Measurements from ENCODE around the gene C19orf85. TPM values are rescaled to one million over a fixed set of nuclear protein-coding genes. Genes with fewer than 3 reads are reported as not detected.

The C19orf85 gene
- total and polyA plus RNA-seq, 2 experiments from 2014 or later = not detected

GRCh38 chr19:55486043-55486970 lies 21.8 kb upstream of the C19orf85 start:
- peaks cover 24% of the 10 kb centered on the region for H3K4me1 ChIP-seq (ENCODE audit: insufficient read depth)
- peaks cover 9% of the 10 kb centered on the region; the same call in 1 of the 2 replicates for H3K79me2 ChIP-seq (ENCODE audit: insufficient read depth)
- H3F3A ChIP-seq (ENCODE audit: insufficient read depth) = peaks cover 12% of the 10 kb centered on the region
- no peak overlapping the region for H2AFZ ChIP-seq
- no peaks in the 10 kb centered on the region for H3K36me3 ChIP-seq (ENCODE audit: low read depth)
- no peaks in the 10 kb centered on the region for H3K27me3 ChIP-seq (replicated peaks; ENCODE audit: insufficient read depth)
- in situ Hi-C loops (cut with MboI) = no loop called here
- peak overlapping the region; percentile 80 for H3K4me3 ChIP-seq
- peak; percentile 81 for DNase-seq
- no peak for TF ChIP-seq EZH2phosphoT487 (IDR thresholded peaks at IDR 0.05; ENCODE audit: insufficient read depth, low read depth)
- TF ChIP-seq EZH2 (IDR thresholded peaks at IDR 0.05; ENCODE audit: insufficient read depth, poor library complexity, severe bottlenecking) = no peak
- peak overlapping the region; percentile 93 for H3K4me2 ChIP-seq (ENCODE audit: unreplicated experiment)
- peak overlapping the region; percentile 97 for H3K27ac ChIP-seq
- H3K9ac ChIP-seq = peak overlapping the region; percentile 86
- H3K9me2 ChIP-seq (ENCODE audit: insufficient read depth) = no peaks in the 10 kb centered on the region
- no peaks in the 10 kb centered on the region for H3K9me3 ChIP-seq (ENCODE audit: low read depth)
- WGBS, 2 experiments (ENCODE audit: low coverage in 1 of 2, low lambda C conversion rate in 2 of 2, missing lambda C conversion rate in 2 of 2) = 40 to 41% methylated on average over 29 to 45 of the region's 53 CpGs
- no peaks in the 10 kb centered on the region for H4K20me1 ChIP-seq (ENCODE audit: insufficient read depth)

DNA sequence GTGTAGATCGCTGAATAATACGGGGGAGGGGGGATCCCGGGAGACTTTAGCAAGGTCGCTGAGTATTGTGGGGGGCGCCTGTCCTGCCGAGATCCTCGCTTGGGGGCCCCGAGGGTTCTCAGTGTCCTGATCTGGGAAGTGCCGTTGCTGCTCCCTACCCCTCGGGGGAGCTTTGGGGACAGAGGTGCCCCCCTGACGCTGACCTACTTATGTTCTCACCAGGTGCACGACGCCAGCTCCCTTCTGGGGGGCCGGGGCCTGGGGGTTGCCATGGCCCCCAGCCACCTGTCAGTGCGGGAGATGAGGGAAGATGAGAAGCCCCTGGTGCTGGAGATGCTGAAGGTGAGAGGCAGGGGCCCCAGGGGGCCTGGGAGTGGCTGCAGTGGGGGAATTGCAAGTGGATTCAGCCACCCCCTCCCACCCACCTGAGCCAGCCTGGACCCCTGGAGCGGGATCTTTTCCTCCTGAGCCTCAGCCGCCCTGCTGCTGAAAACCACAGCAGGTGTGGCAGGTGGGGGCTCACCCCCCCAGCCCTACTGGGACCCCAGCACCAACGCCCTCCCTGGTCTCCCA lies 21.0 kb upstream of the C19orf85 start:
- H3K27ac ChIP-seq = peak overlapping the region; percentile 97
- H3K9ac ChIP-seq = peak overlapping the region; percentile 86
- peaks cover 12% of the 10 kb centered on the region for H3F3A ChIP-seq (ENCODE audit: insufficient read depth)
- no peaks in the 10 kb centered on the region for H3K9me3 ChIP-seq (ENCODE audit: low read depth)
- DNase-seq = peak; percentile 28
- no peaks in the 10 kb centered on the region for H3K36me3 ChIP-seq (ENCODE audit: low read depth)
- peaks cover 9% of the 10 kb centered on the region; the same call in 1 of the 2 replicates for H3K79me2 ChIP-seq (ENCODE audit: insufficient read depth)
- no peaks in the 10 kb centered on the region for H4K20me1 ChIP-seq (ENCODE audit: insufficient read depth)
- no peak for TF ChIP-seq EZH2phosphoT487 (IDR thresholded peaks at IDR 0.05; ENCODE audit: insufficient read depth, low read depth)
- TF ChIP-seq EZH2 (IDR thresholded peaks at IDR 0.05; ENCODE audit: insufficient read depth, poor library complexity, severe bottlenecking) = no peak
- no peaks in the 10 kb centered on the region for H3K27me3 ChIP-seq (replicated peaks; ENCODE audit: insufficient read depth)
- WGBS, 2 experiments (ENCODE audit: low coverage in 1 of 2, low lambda C conversion rate in 2 of 2, missing lambda C conversion rate in 2 of 2) = 16 to 23% methylated on average over 11 to 18 of the region's 18 CpGs
- peak overlapping the region; percentile 80 for H3K4me3 ChIP-seq
- H3K4me2 ChIP-seq (ENCODE audit: unreplicated experiment) = peak overlapping the region; percentile 81
- H3K4me1 ChIP-seq (ENCODE audit: insufficient read depth) = peaks cover 24% of the 10 kb centered on the region
- no peaks in the 10 kb centered on the region for H3K9me2 ChIP-seq (ENCODE audit: insufficient read depth)
- H2AFZ ChIP-seq = peak overlapping the region; percentile 65
- in situ Hi-C loops (cut with MboI) = no loop called here

DNA sequence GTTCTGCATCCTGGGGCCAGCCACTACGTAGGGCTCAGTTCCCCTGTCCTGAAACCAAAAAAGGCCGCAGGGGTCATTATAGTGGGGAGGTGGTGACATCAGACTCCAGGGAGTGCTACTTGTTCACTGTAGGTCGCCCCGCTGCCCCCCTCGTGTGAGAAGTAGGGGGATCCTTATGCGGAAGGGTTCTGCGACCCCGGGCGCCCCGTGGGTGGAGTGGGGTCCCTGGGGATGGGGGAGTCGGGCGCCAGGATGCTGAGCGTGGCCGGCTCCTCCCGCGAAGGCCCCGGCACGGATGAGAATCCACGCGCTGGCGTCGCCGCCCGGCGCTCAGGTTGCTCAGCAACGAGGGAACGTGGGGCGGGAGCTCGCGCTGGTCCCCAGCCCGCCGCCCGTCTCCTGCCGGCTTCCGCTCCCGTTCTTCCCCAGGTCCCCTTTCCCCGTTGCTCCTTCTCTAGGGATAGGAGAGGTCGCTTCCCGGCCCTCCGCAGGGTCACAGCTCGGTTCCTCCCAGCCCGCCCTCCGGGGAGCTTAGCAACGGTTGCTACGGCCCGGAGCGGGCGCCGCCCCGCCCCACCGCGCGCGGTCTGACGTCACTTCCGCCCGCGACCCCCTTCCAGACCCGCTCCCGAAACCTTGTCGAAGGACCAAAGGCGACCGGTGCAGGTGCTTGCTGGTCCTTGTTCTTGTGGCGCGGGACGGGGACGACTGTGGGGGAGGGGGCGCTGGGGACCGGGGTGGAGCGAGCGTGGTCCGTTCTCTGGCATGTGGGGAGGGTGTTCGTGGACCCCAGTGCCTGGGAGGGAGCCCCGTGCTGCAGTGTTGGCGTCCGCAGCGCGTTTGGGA lies 20.3 kb upstream of the C19orf85 start, which contains the start of gene NAT14:
TSS of gene NAT14 (plus strand) at position 596 of the 846 bp plus-strand sequence. CDS start 521 bp downstream, outside the sequence.
- WGBS, 2 experiments (ENCODE audit: low coverage in 1 of 2, low lambda C conversion rate in 2 of 2, missing lambda C conversion rate in 2 of 2) = 3 to 4% methylated on average over 43 to 68 of the region's 78 CpGs
- peak within 1 kb of the TSS; percentile 65 for H2AFZ ChIP-seq
- DNase-seq = peak; percentile 77
- H3K4me3 ChIP-seq = peak within 1 kb of the TSS; percentile 80
- H3K9me3 ChIP-seq (ENCODE audit: low read depth) = no peaks in the 10 kb centered on the region
- H4K20me1 ChIP-seq (ENCODE audit: insufficient read depth) = no peaks in the 10 kb centered on the region
- H3K79me2 ChIP-seq (ENCODE audit: insufficient read depth) = peaks cover 10% of the 10 kb centered on the region
- H3F3A ChIP-seq (ENCODE audit: insufficient read depth) = peaks cover 12% of the 10 kb centered on the region
- peaks cover 24% of the 10 kb centered on the region for H3K4me1 ChIP-seq (ENCODE audit: insufficient read depth)
- H3K9ac ChIP-seq = peak within 1 kb of the TSS; percentile 86
- H3K27ac ChIP-seq = peak within 1 kb of the TSS; percentile 97
- H3K36me3 ChIP-seq (ENCODE audit: low read depth) = no peaks in the 10 kb centered on the region
- TF ChIP-seq EZH2phosphoT487 (IDR thresholded peaks at IDR 0.05; ENCODE audit: insufficient read depth, low read depth) (no peak), EZH2 (IDR thresholded peaks at IDR 0.05; ENCODE audit: insufficient read depth, poor library complexity, severe bottlenecking) (no peak)
- in situ Hi-C loops (cut with MboI) = no loop called here
- peak within 1 kb of the TSS; percentile 81 for H3K4me2 ChIP-seq (ENCODE audit: unreplicated experiment)
- no peaks in the 10 kb centered on the region for H3K27me3 ChIP-seq (replicated peaks; ENCODE audit: insufficient read depth)
- H3K9me2 ChIP-seq (ENCODE audit: insufficient read depth) = no peaks in the 10 kb centered on the region
